Hematopoietic multipotent progenitor cell (in vitro differentiated cells): Measurements from ENCODE around the gene BRPF1. TPM values are rescaled to one million over a fixed set of nuclear protein-coding genes. Genes with fewer than 3 reads are reported as not detected.

Source experiments
- DNase-seq, 3 donors: peaks; one replicate each; pipeline ENCODE4 v3.0.0-alpha.2; 2011 to 2015; ENCODE audit warnings: low read depth in 2 of 3, low spot score in 2 of 3
- total RNA-seq: library from RNA; depleted of rRNA; stranded (reverse); fragments of >200 nt; gene quantifications from one replicate; pipeline ENCODE4 v1.2.3, GENCODE V29; 2012

BRPF1 gene
- total RNA-seq: 62.2 TPM

- peak; percentile 98 to 100 (median 99) for DNase-seq
Observed at GRCh38 chr3:9731206-9732079, at the start of gene BRPF1. BRPF1 (plus strand) TSS chr3:9731735; CDS start chr3:9734141, 2,406 bp downstream.

- no peak for DNase-seq
Observed at GRCh38 chr3:9682096-9682495, 49.4 kb upstream of the BRPF1 start.

- DNase-seq: no peak
Observed at GRCh38 chr3:9683426-9683825, 48.1 kb upstream of the BRPF1 start.

- DNase-seq: no peak
Observed at GRCh38 chr3:9685216-9686049, 46.1 kb upstream of the BRPF1 start.

GRCh38 chr3:9686050-9686550, 45.4 kb upstream of the BRPF1 start:
- DNase-seq: no peak

- no peak for DNase-seq
Observed at GRCh38 chr3:9686703-9687102, 44.8 kb upstream of the BRPF1 start.

- DNase-seq: no peak
Observed at GRCh38 chr3:9687514-9687913, 44.0 kb upstream of the BRPF1 start.

GRCh38 chr3:9688961-9689360, 42.6 kb upstream of the BRPF1 start:
- no peak for DNase-seq

- DNase-seq: no peak
Observed at GRCh38 chr3:9689757-9690156, 41.8 kb upstream of the BRPF1 start.

GRCh38 chr3:9690451-9691450, 40.8 kb upstream of the BRPF1 start:
- no peak for DNase-seq

GRCh38 chr3:9691636-9692035, 39.9 kb upstream of the BRPF1 start:
- DNase-seq: no peak

GRCh38 chr3:9692416-9692815, 39.1 kb upstream of the BRPF1 start:
- no peak for DNase-seq

GRCh38 chr3:9695345-9695744, 36.2 kb upstream of the BRPF1 start:
- no peak for DNase-seq

GRCh38 chr3:9695746-9696145, 35.8 kb upstream of the BRPF1 start:
- no peak for DNase-seq

- DNase-seq: no peak
Observed at GRCh38 chr3:9696480-9697220, 34.9 kb upstream of the BRPF1 start.

GRCh38 chr3:9697892-9698291, 33.6 kb upstream of the BRPF1 start:
- DNase-seq: no peak

GRCh38 chr3:9698293-9698692, 33.2 kb upstream of the BRPF1 start:
- no peak for DNase-seq

GRCh38 chr3:9700536-9700935, 31.0 kb upstream of the BRPF1 start:
- no peak for DNase-seq

- DNase-seq: no peak
Observed at GRCh38 chr3:9701006-9701405, 30.5 kb upstream of the BRPF1 start.

- no peak for DNase-seq
Observed at GRCh38 chr3:9701711-9702110, 29.8 kb upstream of the BRPF1 start.
